Measurements from ENCODE around the gene THBD.

Gene THBD

GRCh38 chr20:23007462-23007861, 42.0 kb downstream of the THBD start:
- Histone ChIP-seq H3K9ac (ENCODE audit: low read length) (no peak overlapping the region), H3K79me2 (ENCODE audit: control insufficient read depth, insufficient read depth, low read length, poor library complexity) (no peaks in the 10 kb centered on the region), H3K18ac (ENCODE audit: low read length) (no peak overlapping the region), H2AK5ac (ENCODE audit: low read length) (no peak overlapping the region), H2BK120ac (ENCODE audit: insufficient read depth, low read length, poor library complexity) (no peak overlapping the region), H3K36me3 (ENCODE audit: control insufficient read depth in 1 of 2, insufficient read depth in 2 of 2, low read length in 2 of 2) (no peaks in the 10 kb centered on the region), H3K27ac (ENCODE audit: low read depth, low read length) (no peak overlapping the region), H3K79me1 (ENCODE audit: low read length) (no peaks in the 10 kb centered on the region), H3K23ac (ENCODE audit: low read length) (no peak overlapping the region), H2AFZ (ENCODE audit: insufficient read depth, low read length, poor library complexity) (no peak overlapping the region), H3K4me3 (ENCODE audit: low read depth, low read length) (no peak overlapping the region), H3K4me2 (ENCODE audit: low read length) (no peak overlapping the region), H3K4me1 (ENCODE audit: control insufficient read depth in 1 of 2, insufficient read depth in 2 of 2, low read length in 2 of 2) (no peaks in the 10 kb centered on the region), H3K27me3 (ENCODE audit: insufficient read depth, low read length) (no peaks in the 10 kb centered on the region), H3K4ac (ENCODE audit: low read depth, low read length) (no peak overlapping the region), H4K91ac (ENCODE audit: low read depth, low read length) (no peak overlapping the region), H4K8ac (ENCODE audit: low read depth, low read length) (no peak overlapping the region), H3K14ac (ENCODE audit: low read length) (no peak overlapping the region), H2BK5ac (ENCODE audit: low read depth, low read length, poor library complexity) (no peak overlapping the region), H3K9me3 (ENCODE audit: insufficient read depth, low read depth, low read length) (no peaks in the 10 kb centered on the region), H4K12ac (ENCODE audit: low read depth, low read length) (no peak overlapping the region), H2BK12ac (ENCODE audit: low read length) (no peak overlapping the region)
- WGBS (ENCODE audit: extremely low coverage, insufficient coverage, insufficient read length): no CpG with 5 or more reads among the region's 3 CpGs
- no peak for DNase-seq

DNA sequence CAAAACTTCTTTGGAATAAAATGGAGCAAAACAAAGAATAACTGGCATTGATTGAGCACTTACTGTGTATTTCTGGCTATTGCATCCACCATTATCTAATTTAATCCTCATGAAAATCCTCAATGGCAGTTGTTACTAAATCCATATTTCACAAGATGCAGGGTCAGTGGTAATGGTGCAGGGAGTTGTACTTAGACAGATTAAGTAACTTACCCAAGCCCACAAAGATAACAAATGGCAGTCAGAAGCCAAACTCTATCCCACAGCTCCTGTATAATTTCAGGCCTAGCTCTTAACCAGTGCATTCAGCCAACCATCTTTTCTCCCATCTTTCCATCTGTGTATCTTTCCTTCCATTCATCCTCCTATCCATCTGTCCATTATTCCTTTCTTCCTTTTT, 43.7 kb downstream of the THBD start:
- no peak overlapping the region for H2BK12ac ChIP-seq (ENCODE audit: low read length)
- H2AK5ac ChIP-seq (ENCODE audit: low read length): no peak overlapping the region
- H4K8ac ChIP-seq (ENCODE audit: low read depth, low read length): no peak overlapping the region
- no peak overlapping the region for H3K14ac ChIP-seq (ENCODE audit: low read length)
- no peak overlapping the region for H3K27ac ChIP-seq (ENCODE audit: low read depth, low read length)
- no peak overlapping the region for H4K91ac ChIP-seq (ENCODE audit: low read depth, low read length)
- no peak overlapping the region for H3K4me2 ChIP-seq (ENCODE audit: low read length)
- no peak overlapping the region for H2BK120ac ChIP-seq (ENCODE audit: insufficient read depth, low read length, poor library complexity)
- no peak overlapping the region for H4K12ac ChIP-seq (ENCODE audit: low read depth, low read length)
- no peak for DNase-seq
- no peaks in the 10 kb centered on the region for H3K79me1 ChIP-seq (ENCODE audit: low read length)
- no peak overlapping the region for H2AFZ ChIP-seq (ENCODE audit: insufficient read depth, low read length, poor library complexity)
- no peaks in the 10 kb centered on the region for H3K4me1 ChIP-seq (ENCODE audit: control insufficient read depth in 1 of 2, insufficient read depth in 2 of 2, low read length in 2 of 2)
- no peak overlapping the region for H2BK5ac ChIP-seq (ENCODE audit: low read depth, low read length, poor library complexity)
- no peak overlapping the region for H3K23ac ChIP-seq (ENCODE audit: low read length)
- H3K79me2 ChIP-seq (ENCODE audit: control insufficient read depth, insufficient read depth, low read length, poor library complexity): no peaks in the 10 kb centered on the region
- H3K9me3 ChIP-seq (ENCODE audit: insufficient read depth, low read depth, low read length): peaks cover 3% of the 10 kb centered on the region
- H3K36me3 ChIP-seq (ENCODE audit: control insufficient read depth in 1 of 2, insufficient read depth in 2 of 2, low read length in 2 of 2): no peaks in the 10 kb centered on the region
- no peak overlapping the region for H3K9ac ChIP-seq (ENCODE audit: low read length)
- no peak overlapping the region for H3K4me3 ChIP-seq (ENCODE audit: low read depth, low read length)
- H3K4ac ChIP-seq (ENCODE audit: low read depth, low read length): no peak overlapping the region
- no peak overlapping the region for H3K18ac ChIP-seq (ENCODE audit: low read length)
- no peaks in the 10 kb centered on the region for H3K27me3 ChIP-seq (ENCODE audit: insufficient read depth, low read length)

DNA sequence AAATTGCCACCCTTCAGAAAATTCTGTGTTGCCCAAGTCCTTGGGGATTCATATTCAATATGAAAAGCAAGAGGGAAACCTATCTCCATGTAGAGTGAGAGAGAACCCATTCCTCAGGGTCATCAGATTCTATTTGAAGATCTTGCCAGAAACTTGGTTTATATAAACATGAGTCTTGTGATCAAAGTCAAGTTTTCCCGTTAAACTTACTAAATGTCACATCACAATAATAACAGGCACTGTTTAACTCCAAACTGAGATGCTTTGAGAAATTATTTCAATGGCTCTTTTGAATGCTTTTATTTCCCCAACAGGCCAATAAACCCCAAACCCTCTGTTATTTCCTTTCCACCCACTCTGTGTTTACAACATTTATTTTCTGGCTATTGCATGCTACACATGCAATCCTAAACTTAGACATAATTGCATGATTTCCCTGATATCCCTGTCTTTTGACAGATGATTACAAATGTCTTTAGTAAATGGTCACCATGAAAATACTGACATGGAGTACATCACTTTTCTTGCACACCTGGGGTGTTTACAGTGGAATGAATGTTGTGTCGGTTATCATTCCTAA, 45.5 kb downstream of the THBD start:
- Histone ChIP-seq H3K4me1 (ENCODE audit: control insufficient read depth in 1 of 2, insufficient read depth in 2 of 2, low read length in 2 of 2) (no peaks in the 10 kb centered on the region), H3K23ac (ENCODE audit: low read length) (no peak overlapping the region), H4K12ac (ENCODE audit: low read depth, low read length) (no peak overlapping the region), H3K79me1 (ENCODE audit: low read length) (no peaks in the 10 kb centered on the region), H3K9me3 (ENCODE audit: insufficient read depth, low read depth, low read length) (peaks cover 3% of the 10 kb centered on the region), H2AFZ (ENCODE audit: insufficient read depth, low read length, poor library complexity) (no peak overlapping the region), H3K36me3 (ENCODE audit: control insufficient read depth in 1 of 2, insufficient read depth in 2 of 2, low read length in 2 of 2) (no peaks in the 10 kb centered on the region), H3K27me3 (ENCODE audit: insufficient read depth, low read length) (no peaks in the 10 kb centered on the region), H4K8ac (ENCODE audit: low read depth, low read length) (no peak overlapping the region), H3K14ac (ENCODE audit: low read length) (no peak overlapping the region), H2BK12ac (ENCODE audit: low read length) (no peak overlapping the region), H3K4ac (ENCODE audit: low read depth, low read length) (no peak overlapping the region), H2AK5ac (ENCODE audit: low read length) (no peak overlapping the region), H4K91ac (ENCODE audit: low read depth, low read length) (no peak overlapping the region), H3K4me2 (ENCODE audit: low read length) (no peak overlapping the region), H2BK5ac (ENCODE audit: low read depth, low read length, poor library complexity) (no peak overlapping the region), H3K9ac (ENCODE audit: low read length) (no peak overlapping the region), H3K79me2 (ENCODE audit: control insufficient read depth, insufficient read depth, low read length, poor library complexity) (no peaks in the 10 kb centered on the region), H2BK120ac (ENCODE audit: insufficient read depth, low read length, poor library complexity) (no peak overlapping the region), H3K4me3 (ENCODE audit: low read depth, low read length) (no peak overlapping the region), H3K18ac (ENCODE audit: low read length) (no peak overlapping the region), H3K27ac (ENCODE audit: low read depth, low read length) (no peak overlapping the region)
- no CpG with 5 or more reads among the region's 2 CpGs for WGBS (ENCODE audit: extremely low coverage, insufficient coverage, insufficient read length)
- no peak for DNase-seq

- Histone ChIP-seq H3K27ac (ENCODE audit: low read depth, low read length) (no peak overlapping the region), H3K4me2 (ENCODE audit: low read length) (no peak overlapping the region), H3K79me1 (ENCODE audit: low read length) (no peaks in the 10 kb centered on the region), H3K36me3 (ENCODE audit: control insufficient read depth in 1 of 2, insufficient read depth in 2 of 2, low read length in 2 of 2) (no peaks in the 10 kb centered on the region), H2AFZ (ENCODE audit: insufficient read depth, low read length, poor library complexity) (no peak overlapping the region), H4K12ac (ENCODE audit: low read depth, low read length) (no peak overlapping the region), H4K8ac (ENCODE audit: low read depth, low read length) (no peak overlapping the region), H4K91ac (ENCODE audit: low read depth, low read length) (no peak overlapping the region), H3K23ac (ENCODE audit: low read length) (no peak overlapping the region), H3K14ac (ENCODE audit: low read length) (no peak overlapping the region), H2BK120ac (ENCODE audit: insufficient read depth, low read length, poor library complexity) (no peak overlapping the region), H2AK5ac (ENCODE audit: low read length) (no peak overlapping the region), H3K4ac (ENCODE audit: low read depth, low read length) (no peak overlapping the region), H3K4me3 (ENCODE audit: low read depth, low read length) (no peak overlapping the region), H3K9ac (ENCODE audit: low read length) (no peak overlapping the region), H2BK12ac (ENCODE audit: low read length) (no peak overlapping the region), H3K27me3 (ENCODE audit: insufficient read depth, low read length) (no peaks in the 10 kb centered on the region), H2BK5ac (ENCODE audit: low read depth, low read length, poor library complexity) (no peak overlapping the region), H3K79me2 (ENCODE audit: control insufficient read depth, insufficient read depth, low read length, poor library complexity) (no peaks in the 10 kb centered on the region), H3K9me3 (ENCODE audit: insufficient read depth, low read depth, low read length) (peaks cover 3% of the 10 kb centered on the region), H3K4me1 (ENCODE audit: control insufficient read depth in 1 of 2, insufficient read depth in 2 of 2, low read length in 2 of 2) (no peaks in the 10 kb centered on the region), H3K18ac (ENCODE audit: low read length) (no peak overlapping the region)
- no CpG with 5 or more reads among the region's 1 CpG for WGBS (ENCODE audit: extremely low coverage, insufficient coverage, insufficient read length)
- DNase-seq: no peak
Measured at GRCh38 chr20:23003077-23003635, 46.3 kb downstream of the THBD start.
